Left cardiac atrium (tissue), 4 donors: ENCODE measurements around the gene NTNG1. TPM values are rescaled to one million over a fixed set of nuclear protein-coding genes. Genes with fewer than 3 reads are reported as not detected.

Source experiments
- ATAC-seq, 2 donors: fragments of 200-7000 bp; cut with Tn5 transposase; one replicate each; pipeline ENCODE4 v1.9.1; 2020; ENCODE audit warnings: mild to moderate bottlenecking in 2 of 2, moderate library complexity in 2 of 2
- DNase-seq: peaks from one replicate; pipeline ENCODE4 v3.0.0-alpha.2; 2020
- intact Hi-C, 2 donors: fragments of 100-400 bp; cut with DNase I; formaldehyde crosslinking; loops; one replicate each; pipeline versions ENCODE4 v1.14.1 to v1.15.1; 2022 to 2023
- total RNA-seq, 2 donors: library from RNA; stranded (reverse); fragmentation: NEBNext Ultra II Directional; extraction: Animal tissue kit (Norgen Biotek cat#: 25700); gene quantifications; one replicate each; pipeline ENCODE4 v1.2.1, GENCODE V29; 2021
- donor health status: DM: no; HTN: yes; CAD: no.
- donor health status: DM: no; HTN: yes; CAD: no; lungs with severe emphysema.
- donor health status: DM: yes; HTN: yes; CAD: no.
- donor health status: Dilated cardiomyopathy.

Gene NTNG1
- total RNA-seq, 2 donors from 2014 or later: 0.26 to 1.2 TPM

- no peak for ATAC-seq
- intact Hi-C loops: no loop called here
- DNase-seq: no peak
Observed at GRCh38 chr1:107523061-107523460, 382.2 kb downstream of the NTNG1 start.

- ATAC-seq (no peak), DNase-seq (no peak)
- intact Hi-C loops: no loop called here
Observed at GRCh38 chr1:107523736-107524135, 382.9 kb downstream of the NTNG1 start.

GRCh38 chr1:107524301-107524700 lies 383.5 kb downstream of the NTNG1 start:
- no peak for DNase-seq
- intact Hi-C loops: no loop called here
- no peak for ATAC-seq

- ATAC-seq (no peak), DNase-seq (no peak)
- intact Hi-C loops: no loop called here
Observed at GRCh38 chr1:107525145-107525544, 384.3 kb downstream of the NTNG1 start.

GRCh38 chr1:107525961-107526360 lies 385.1 kb downstream of the NTNG1 start:
- intact Hi-C loops: no loop called here
- no peak for DNase-seq
- no peak for ATAC-seq

GRCh38 chr1:107526524-107527198 lies 385.8 kb downstream of the NTNG1 start:
- intact Hi-C loops: no loop called here
- DNase-seq (no peak), ATAC-seq (no peak)

GRCh38 chr1:107529511-107530149 lies 388.8 kb downstream of the NTNG1 start:
- intact Hi-C loops: no loop called here
- peak in 1 of 2 donors; percentile 72 for ATAC-seq
- no peak for DNase-seq

GRCh38 chr1:107530543-107530942 lies 389.7 kb downstream of the NTNG1 start:
- ATAC-seq (no peak), DNase-seq (no peak)
- intact Hi-C loops: no loop called here

GRCh38 chr1:107531065-107531908 lies 390.4 kb downstream of the NTNG1 start:
- DNase-seq (no peak), ATAC-seq (no peak)
- intact Hi-C loops: no loop called here

GRCh38 chr1:107532318-107532717 lies 391.5 kb downstream of the NTNG1 start:
- no peak for DNase-seq
- intact Hi-C loops: no loop called here
- no peak for ATAC-seq

Other genes with a start within 250 kb of the NTNG1 start
- gene PRMT6, start 84.4 kb upstream of the NTNG1 start, total RNA-seq: 1 to 10 TPM; 5.1 to 6.1 TPM